Small intestine (tissue), 7 donors: ENCODE data around the gene POU2F2. TPM values are rescaled to one million over a fixed set of nuclear protein-coding genes. Genes with fewer than 3 reads are reported as not detected.
A peak's percentile ranks its signal among the peaks of the same experiment; 100 is the strongest.

Source experiments
- DNase-seq, 2 donors: peaks; one replicate each; pipeline versions ENCODE4 v3.0.0 to v3.0.0-alpha.2; 2013
- FAIRE-seq: peaks from 2 replicates; lab custom pipeline; 2012; peaks lifted over from hg19 to GRCh38; lab: Jason Lieb, UNC
- H3K27ac ChIP-seq, 3 donors: one replicate each; pipeline ENCODE4 v1.5.1; 2013; ENCODE audit warnings: low read length in 2 of 3, mild to moderate bottlenecking in 2 of 3, control low read depth in 1 of 3, inconsistent platforms in 1 of 3, low read depth in 1 of 3, moderate library complexity in 1 of 3
- H3K27me3 ChIP-seq, 3 donors: one replicate each; pipeline ENCODE4 v1.6.1; 2013; ENCODE audit warnings: low read length in 3 of 3, inconsistent platforms in 1 of 3; ENCODE audit not compliant: control insufficient read depth in 3 of 3, insufficient read depth in 3 of 3
- H3K36me3 ChIP-seq, 3 donors: one replicate each; pipeline ENCODE4 v1.6.1; 2013; ENCODE audit warnings: low read length in 3 of 3, inconsistent platforms in 1 of 3, low read depth in 1 of 3, mild to moderate bottlenecking in 1 of 3, moderate library complexity in 1 of 3; ENCODE audit not compliant: control insufficient read depth in 3 of 3, insufficient read depth in 2 of 3
- H3K4me1 ChIP-seq, 3 donors: one replicate each; pipeline ENCODE4 v1.6.1; 2013; ENCODE audit warnings: low read length in 2 of 3, inconsistent platforms in 1 of 3, low read depth in 1 of 3, mild to moderate bottlenecking in 1 of 3, moderate library complexity in 1 of 3; ENCODE audit not compliant: control insufficient read depth in 3 of 3, insufficient read depth in 2 of 3
- H3K4me3 ChIP-seq, 3 donors: one replicate each; pipeline ENCODE4 v1.5.1; 2013; ENCODE audit warnings: low read length in 3 of 3, control low read depth in 1 of 3, inconsistent platforms in 1 of 3, low read depth in 1 of 3, mild to moderate bottlenecking in 1 of 3, moderate library complexity in 1 of 3
- H3K9me3 ChIP-seq, 2 donors: one replicate each; pipeline ENCODE4 v1.6.1; 2013; ENCODE audit warnings: low read depth in 1 of 2, low read length in 1 of 2; ENCODE audit not compliant: control insufficient read depth in 2 of 2, insufficient read depth in 1 of 2
- WGBS, 3 donors: extraction: QIAGEN DNeasy Blood & Tissue Kit; methylation state at CpG; one replicate each; pipeline ENCODE4 v1.1.7; 2013; 5-methylcytosine and 5-hydroxymethylcytosine counted together
- polyA plus RNA-seq, 4 donors: library from polyadenylated mRNA; stranded (reverse) in 3 of 4; unstranded in 1 of 4; fragments of 200-250 nt in 3 of 4; fragments of 120-200 nt in 1 of 4; gene quantifications; one replicate each; pipeline versions ENCODE4 v1.2.1 to v1.2.3, GENCODE V29; 2013
- donor health status: healthy with polysubstance abuse.
- donor health status: control.
- donor health status: control.
- donor health status: Bipolar disorder and iron deficiency.
- donor health status: healthy.

The POU2F2 gene
- polyA plus RNA-seq, 4 donors, result 0.45 to 2.7 (median 1.9) TPM

DNA sequence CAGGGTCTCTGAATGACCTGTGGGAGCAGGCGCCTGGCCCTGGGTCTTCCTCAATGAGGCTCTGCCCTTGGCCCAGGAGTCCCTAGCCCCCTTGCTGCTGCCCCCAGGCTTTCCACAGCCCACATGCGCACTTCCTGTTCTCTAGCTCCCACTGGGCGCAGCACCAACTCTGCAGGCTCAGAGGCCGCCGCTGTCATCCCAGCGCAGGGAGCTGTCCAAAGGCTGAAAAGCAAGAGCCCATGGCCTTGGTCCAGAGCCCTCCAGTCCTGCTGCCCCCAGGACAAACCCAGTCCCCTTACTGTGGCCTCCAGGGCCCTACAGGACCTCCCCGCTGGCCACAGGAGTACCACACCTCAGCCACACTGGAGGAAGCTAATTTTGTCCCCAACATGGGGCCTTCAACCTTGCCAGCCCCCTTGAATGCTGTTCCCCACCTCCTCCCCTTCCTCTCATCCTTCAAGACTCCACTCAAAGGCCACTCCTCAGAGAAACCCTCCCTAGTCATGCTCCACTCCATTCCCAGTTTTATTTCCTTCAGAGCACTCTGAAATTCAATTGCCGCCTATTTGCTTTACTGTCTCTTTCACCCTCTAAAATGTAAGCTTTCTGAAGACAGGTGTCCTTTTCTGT, 8.0 kb upstream of the POU2F2 start:
- H3K36me3 ChIP-seq, result no peaks in the 10 kb centered on the region
- 14 to 26% (median 15%) methylated on average over 8 of the region's 8 CpGs for WGBS, 3 donors

DNA sequence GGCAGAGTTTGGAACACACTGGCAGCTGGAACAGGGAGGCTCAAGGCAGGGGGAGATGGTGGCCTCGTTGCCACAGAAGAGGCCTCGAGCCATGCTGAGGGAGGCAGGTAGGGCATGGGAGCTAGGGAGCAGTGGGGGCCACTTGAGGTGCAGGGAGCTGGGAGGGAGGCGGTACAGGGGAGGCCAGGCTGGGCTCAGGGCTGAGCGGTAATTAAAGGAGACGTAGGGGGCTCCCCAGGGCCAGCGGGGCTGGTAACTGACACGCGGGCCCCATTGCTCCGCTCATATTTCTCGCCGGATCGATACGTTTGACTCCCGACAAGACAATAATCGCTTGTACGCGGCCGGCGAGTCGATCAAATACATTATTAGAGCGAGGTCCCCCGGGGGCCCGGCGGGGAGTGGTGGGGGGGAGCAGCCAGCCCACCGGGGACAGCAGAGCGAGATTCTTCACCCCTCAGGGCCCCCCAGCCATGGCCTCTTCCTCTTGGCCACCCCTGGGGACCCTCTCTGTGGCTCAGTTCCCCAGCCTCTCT, 2.4 kb upstream of the POU2F2 start:
- DNase-seq (no peak), FAIRE-seq (no peak)
- H3K27me3 ChIP-seq, result peaks cover 0 to 50% (median 0%) of the 10 kb centered on the region in 3 donors
- WGBS, 3 donors, result 85 to 90% (median 87%) methylated on average over 22 to 26 of the region's 26 CpGs
- H3K27ac ChIP-seq, result no peak overlapping the region
- H3K4me1 ChIP-seq, result peaks cover 0 to 5% (median 0%) of the 10 kb centered on the region in 3 donors
- H3K9me3 ChIP-seq, result no peaks in the 10 kb centered on the region
- no peak overlapping the region for H3K4me3 ChIP-seq
- no peaks in the 10 kb centered on the region for H3K36me3 ChIP-seq

More for the DNA sequence above, 8.0 kb upstream of the POU2F2 start:
- Histone ChIP-seq H3K4me1 (no peaks in the 10 kb centered on the region), H3K27ac (no peak overlapping the region), H3K27me3 (peaks cover 0 to 21% (median 0%) of the 10 kb centered on the region in 3 donors), H3K9me3 (no peaks in the 10 kb centered on the region), H3K4me3 (no peak overlapping the region)
- FAIRE-seq (no peak), DNase-seq (peak; percentile 24 to 81)

DNA sequence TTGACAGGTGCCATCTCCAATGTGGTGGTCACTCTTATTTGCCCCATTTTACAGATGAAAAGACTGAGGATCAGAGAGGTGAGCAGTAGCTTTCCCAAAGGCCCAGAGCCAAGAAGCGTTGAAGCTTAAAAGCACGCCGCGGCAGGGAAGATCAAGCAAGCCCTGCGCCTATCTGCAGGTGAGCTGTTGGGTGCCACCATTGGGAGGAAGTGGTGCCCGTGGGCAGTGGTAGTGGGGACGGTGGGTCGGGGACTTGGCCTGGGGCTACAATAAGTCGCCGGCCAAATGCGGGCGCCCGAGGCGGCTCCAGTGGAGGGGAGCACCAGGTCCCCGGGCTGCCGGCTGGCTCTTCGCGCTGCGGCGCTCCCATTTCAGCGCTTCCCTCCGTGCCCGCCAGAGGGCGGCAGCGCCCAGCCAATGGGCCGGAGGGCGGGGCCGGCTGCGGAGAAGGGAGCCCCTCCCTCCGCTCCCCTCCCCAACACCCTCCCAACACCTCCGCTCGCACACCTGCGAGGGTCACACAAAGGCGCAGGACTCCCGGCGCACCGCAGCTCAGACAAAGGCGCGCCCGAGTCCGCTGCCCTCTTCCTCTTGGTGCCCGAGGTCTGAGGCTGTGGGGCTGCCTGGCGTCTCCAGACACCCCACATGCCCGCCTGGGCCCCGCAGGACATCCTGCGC, 744 bp upstream of the POU2F2 start:
- WGBS, 3 donors, result 1 to 3% (median 2%) methylated on average over 32 to 46 of the region's 46 CpGs

DNA sequence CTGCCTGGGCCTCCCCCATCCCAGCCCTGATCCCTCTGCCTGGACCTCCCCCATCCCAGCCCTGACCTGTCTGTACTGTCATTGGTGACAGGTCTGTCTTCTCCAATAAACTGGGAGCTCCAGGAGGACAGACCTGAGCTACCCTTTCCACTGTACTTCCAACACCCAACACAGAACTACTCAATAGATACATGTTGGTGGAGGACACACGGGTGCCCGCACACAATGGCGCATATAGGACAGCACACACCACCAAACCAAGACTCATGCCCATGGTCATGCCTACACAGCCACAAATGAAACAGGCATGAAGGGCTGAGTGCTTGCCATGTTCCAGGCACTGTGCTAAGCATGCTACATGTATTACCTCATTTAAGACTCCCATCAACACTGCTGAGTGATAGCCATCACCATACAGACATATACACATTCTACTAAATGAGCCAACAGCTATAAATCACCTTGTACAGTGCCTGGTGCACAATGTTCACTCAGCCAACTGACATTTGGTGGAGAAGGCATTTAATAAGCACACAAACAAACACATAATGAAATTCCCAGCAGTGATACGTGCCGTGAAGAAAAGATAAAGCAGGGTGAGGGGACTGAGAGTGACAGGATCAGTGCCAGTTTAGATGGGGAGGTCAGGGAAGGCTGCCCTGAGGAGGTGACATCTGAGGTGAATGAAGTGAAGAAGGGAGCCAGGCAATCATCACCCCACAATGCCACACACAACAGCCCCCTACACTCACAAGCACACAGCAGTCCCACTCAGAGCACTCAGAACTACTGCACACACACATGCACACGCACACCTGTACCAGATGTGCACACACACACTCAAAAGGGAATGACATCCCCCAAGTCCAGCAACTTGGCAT, 857 bp downstream of the POU2F2 start:
- Histone ChIP-seq H3K4me1 (peaks cover 0 to 5% (median 0%) of the 10 kb centered on the region in 3 donors), H3K9me3 (no peaks in the 10 kb centered on the region), H3K4me3 (peak overlapping the region in 2 of 3 donors; percentile 6 to 29), H3K27ac (no peak overlapping the region), H3K27me3 (peaks cover 0 to 43% (median 0%) of the 10 kb centered on the region in 3 donors), H3K36me3 (no peaks in the 10 kb centered on the region)
- DNase-seq (no peak), FAIRE-seq (no peak)
- 59 to 62% (median 60%) methylated on average over 6 of the region's 6 CpGs for WGBS, 3 donors

More for the DNA sequence above, 744 bp upstream of the POU2F2 start:
- Histone ChIP-seq H3K4me1 (peaks cover 0 to 5% (median 0%) of the 10 kb centered on the region in 3 donors), H3K27ac (no peak overlapping the region), H3K36me3 (no peaks in the 10 kb centered on the region), H3K9me3 (no peaks in the 10 kb centered on the region), H3K27me3 (peaks cover 0 to 44% (median 0%) of the 10 kb centered on the region in 3 donors), H3K4me3 (peak overlapping the region in 1 of 3 donors; percentile 29)
- FAIRE-seq, result no peak
- DNase-seq, result peak; percentile 64 to 80

DNA sequence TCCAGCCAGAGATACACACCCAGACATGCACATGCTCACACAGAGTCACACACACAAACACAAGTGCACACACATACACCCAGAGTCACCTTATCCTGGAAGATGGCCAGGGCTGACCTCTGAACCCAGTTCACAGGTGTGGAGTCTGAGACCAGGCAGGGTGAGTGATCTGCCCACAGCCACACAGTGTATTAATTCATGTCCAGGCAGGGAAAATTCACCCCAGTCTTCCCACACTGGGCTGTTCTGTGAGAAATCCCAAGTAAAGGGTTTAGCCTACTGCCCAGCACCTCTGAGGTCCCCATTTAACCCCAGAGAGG, 2.0 kb downstream of the POU2F2 start:
- no peak for FAIRE-seq
- H3K27ac ChIP-seq, result peak overlapping the region in 1 of 3 donors; percentile 1
- H3K36me3 ChIP-seq, result no peaks in the 10 kb centered on the region
- peak in 1 of 2 donors; percentile 16 for DNase-seq
- no peak overlapping the region for H3K4me3 ChIP-seq
- H3K4me1 ChIP-seq, result peaks cover 0 to 5% (median 0%) of the 10 kb centered on the region in 3 donors
- no peaks in the 10 kb centered on the region for H3K9me3 ChIP-seq
- H3K27me3 ChIP-seq, result peaks cover 0 to 41% (median 0%) of the 10 kb centered on the region in 3 donors

DNA sequence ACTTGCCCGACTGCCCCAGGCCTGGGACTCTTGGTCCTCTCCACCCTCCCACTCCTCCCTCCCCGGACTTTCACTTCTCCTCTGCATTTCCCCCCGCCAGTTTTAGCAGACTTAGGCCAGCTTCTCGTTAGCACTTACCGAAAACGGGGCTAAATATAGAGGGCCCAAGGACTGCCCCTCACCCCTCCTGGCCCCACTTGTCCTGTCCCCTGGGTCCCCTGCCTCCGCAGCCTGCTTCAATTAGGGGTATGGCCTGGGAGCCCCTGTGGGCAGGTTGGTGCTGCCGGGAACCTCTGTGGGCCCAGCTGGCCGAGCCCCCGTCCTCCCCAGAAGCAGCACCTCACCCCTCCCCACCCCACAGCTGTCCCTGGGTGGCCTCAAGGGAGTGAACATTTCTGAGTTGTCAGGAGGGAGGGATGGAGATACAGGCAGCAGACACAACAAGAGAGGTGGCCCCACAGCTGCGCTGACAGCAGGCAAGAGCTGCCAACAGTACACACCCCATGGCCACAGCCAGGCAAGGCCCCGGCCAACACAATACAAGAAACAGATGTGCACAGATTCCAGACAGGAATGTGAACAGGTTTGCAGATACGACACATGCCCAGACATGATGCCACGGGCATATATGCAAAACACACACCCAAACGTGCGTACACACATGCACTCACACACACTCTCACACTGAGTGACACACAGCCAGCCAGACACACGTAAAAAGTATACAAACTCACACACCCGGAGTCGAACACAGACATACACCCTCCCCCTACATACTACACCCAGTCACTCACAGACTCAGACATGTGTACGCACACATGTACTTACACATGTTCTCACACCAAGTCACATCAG, 2.6 kb downstream of the POU2F2 start:
- H3K27ac ChIP-seq, result peak overlapping the region in 1 of 3 donors; percentile 1
- no peaks in the 10 kb centered on the region for H3K36me3 ChIP-seq
- FAIRE-seq, result no peak
- peaks cover 0 to 35% (median 0%) of the 10 kb centered on the region in 3 donors for H3K27me3 ChIP-seq
- H3K4me3 ChIP-seq, result no peak overlapping the region
- peaks cover 0 to 2% of the 10 kb centered on the region in 2 donors for H3K9me3 ChIP-seq
- WGBS, 3 donors, result 49 to 65% (median 61%) methylated on average over 20 of the region's 20 CpGs
- DNase-seq, result no peak
- H3K4me1 ChIP-seq, result peaks cover 0 to 5% (median 0%) of the 10 kb centered on the region in 3 donors

DNA sequence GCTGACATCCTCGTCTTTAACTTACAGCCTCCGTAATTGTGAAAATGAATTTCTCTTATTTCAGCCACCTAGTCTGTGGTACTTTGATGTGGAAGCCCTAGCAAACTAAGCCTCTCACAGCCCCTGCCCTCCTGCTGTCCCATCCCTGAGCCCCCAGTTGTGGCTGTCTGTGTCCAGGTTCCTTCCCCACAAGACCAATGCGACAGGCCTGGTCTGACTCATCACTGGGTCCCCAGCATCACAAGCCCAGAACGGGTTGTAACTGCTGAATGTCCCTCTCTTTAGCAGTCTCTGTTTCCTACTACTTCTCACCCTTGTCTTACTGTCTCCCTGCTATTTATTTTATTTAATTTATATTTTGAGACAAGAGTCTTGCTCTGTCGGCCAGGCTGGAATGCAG, 5.7 kb downstream of the POU2F2 start:
- H3K4me3 ChIP-seq, result no peak overlapping the region
- H3K9me3 ChIP-seq, result peaks cover 0 to 4% of the 10 kb centered on the region in 2 donors
- no peak overlapping the region for H3K27ac ChIP-seq
- peaks cover 0 to 16% (median 0%) of the 10 kb centered on the region in 3 donors for H3K27me3 ChIP-seq
- H3K36me3 ChIP-seq, result no peaks in the 10 kb centered on the region
- no peak for FAIRE-seq
- 72 to 85% (median 75%) methylated on average over 5 of the region's 5 CpGs for WGBS, 3 donors
- peaks cover 0 to 4% (median 0%) of the 10 kb centered on the region in 3 donors for H3K4me1 ChIP-seq
- no peak for DNase-seq
